HepG2 (cell line): ENCODE results near the gene HDDC3. TPM values are rescaled to one million over a fixed set of nuclear protein-coding genes. Genes with fewer than 3 reads are reported as not detected.
A peak's percentile ranks its signal among the peaks of the same experiment; 100 is the strongest.

Source experiments
- E2F5 ChIP-seq: sonication (generic); formaldehyde crosslinking; conservative IDR thresholded peaks from 2 replicates; pipeline ENCODE4 v1.4.0; 2020; ENCODE audit warnings: missing genetic modification reagents
- ERF ChIP-seq: IDR thresholded peaks from 2 replicates; pipeline ENCODE4 v1.6.1; 2018; ENCODE audit warnings: missing biosample characterization, missing genetic modification reagents
- ESRRA ChIP-seq: sonication (generic); formaldehyde crosslinking; IDR thresholded peaks from 2 replicates; pipeline ENCODE4 v1.5.1; 2020; ENCODE audit warnings: mild to moderate bottlenecking, low read depth, missing genetic modification reagents
- FOXJ3 ChIP-seq: sonication (generic); formaldehyde crosslinking; IDR thresholded peaks from 2 replicates; pipeline ENCODE4 v1.4.0; 2020; ENCODE audit warnings: missing genetic modification reagents, mild to moderate bottlenecking, borderline replicate concordance
- KMT2B ChIP-seq: IDR thresholded peaks from 2 replicates; pipeline ENCODE4 v1.6.1; 2016; ENCODE audit warnings: missing genetic modification reagents, missing compliant biosample characterization
- NBN ChIP-seq: fragments of 450-650 bp; conservative IDR thresholded peaks from 2 replicates; pipeline ENCODE4 v1.6.1; 2017
- RXRB ChIP-seq: IDR thresholded peaks from 2 replicates; pipeline ENCODE4 v1.6.1; 2016; ENCODE audit warnings: borderline replicate concordance, missing genetic modification reagents, missing compliant biosample characterization
- SNAPC2 ChIP-seq: sonication (generic); formaldehyde crosslinking; IDR thresholded peaks from 2 replicates; pipeline ENCODE4 v1.8.1; 2022; ENCODE audit warnings: mild to moderate bottlenecking, missing genetic modification reagents
- STAT5B ChIP-seq: sonication (generic); formaldehyde crosslinking; IDR thresholded peaks from 2 replicates; pipeline ENCODE4 v1.4.0; 2020; ENCODE audit warnings: missing genetic modification reagents
- ZBTB1 ChIP-seq: sonication (generic); formaldehyde crosslinking; IDR thresholded peaks from 2 replicates; pipeline ENCODE4 v1.4.0; 2020; ENCODE audit warnings: missing genetic modification reagents, borderline replicate concordance
- ZNF142 ChIP-seq: sonication (generic); formaldehyde crosslinking; IDR thresholded peaks from 2 replicates; pipeline ENCODE4 v1.4.0; 2020; ENCODE audit warnings: missing genetic modification reagents
- ZNF333 ChIP-seq: sonication (generic); formaldehyde crosslinking; IDR thresholded peaks from 2 replicates; pipeline ENCODE4 v1.4.0; 2020; ENCODE audit warnings: mild to moderate bottlenecking, missing genetic modification reagents, borderline replicate concordance
- ZNF883 ChIP-seq: sonication (generic); formaldehyde crosslinking; IDR thresholded peaks from 2 replicates; pipeline ENCODE4 v1.5.1; 2020; ENCODE audit warnings: mild to moderate bottlenecking, missing genetic modification reagents; ENCODE audit errors: not compliant biosample characterization
- polyA plus RNA-seq, 8 experiments: library from polyadenylated mRNA; depleted of rRNA in 3 of 8; stranded (reverse) in 7 of 8; unstranded in 1 of 8; fragments of >200 nt; fragmentation: Illumina TruSeq in 4 of 8; extraction: Trizol in 4 of 8; gene quantifications; 2 replicates each; pipeline versions ENCODE4 v1.2.1 to v1.2.3, GENCODE V29; 2011 to 2016; ENCODE audit warnings: low read depth in 4 of 8, missing spikeins in 1 of 8, mixed read lengths in 1 of 8; ENCODE audit not compliant: insufficient read depth in 1 of 8
- total RNA-seq, 5 experiments: library from RNA; depleted of rRNA; stranded (reverse); fragments of >200 nt; fragmentation: Illumina TruSeq; extraction: Trizol; gene quantifications; 2 replicates each; pipeline ENCODE4 v1.2.3, GENCODE V29; 2016; ENCODE audit warnings: low read depth in 1 of 5
- TF ChIP-seq, protein P1 (sequence below): sonication (generic); formaldehyde crosslinking; IDR thresholded peaks from 2 replicates; pipeline ENCODE4 v1.5.0; 2020; ENCODE audit warnings: mild to moderate bottlenecking, missing genetic modification reagents
- TF ChIP-seq, protein P2 (sequence below): sonication (generic); formaldehyde crosslinking; IDR thresholded peaks from 2 replicates; pipeline ENCODE4 v1.9.0; 2021; ENCODE audit warnings: missing genetic modification reagents, mild to moderate bottlenecking, borderline replicate concordance
- TF ChIP-seq, protein P3 (sequence below): sonication (generic); formaldehyde crosslinking; IDR thresholded peaks from 2 replicates; pipeline ENCODE4 v1.5.0; 2020; ENCODE audit warnings: mild to moderate bottlenecking, missing genetic modification reagents, borderline replicate concordance

HDDC3 gene
- total and polyA plus RNA-seq, 2 of the 13 experiments (the other 11 are each of a cell fraction or from before 2014, with no cell fraction given) = 18.7 to 28.3 TPM

DNA sequence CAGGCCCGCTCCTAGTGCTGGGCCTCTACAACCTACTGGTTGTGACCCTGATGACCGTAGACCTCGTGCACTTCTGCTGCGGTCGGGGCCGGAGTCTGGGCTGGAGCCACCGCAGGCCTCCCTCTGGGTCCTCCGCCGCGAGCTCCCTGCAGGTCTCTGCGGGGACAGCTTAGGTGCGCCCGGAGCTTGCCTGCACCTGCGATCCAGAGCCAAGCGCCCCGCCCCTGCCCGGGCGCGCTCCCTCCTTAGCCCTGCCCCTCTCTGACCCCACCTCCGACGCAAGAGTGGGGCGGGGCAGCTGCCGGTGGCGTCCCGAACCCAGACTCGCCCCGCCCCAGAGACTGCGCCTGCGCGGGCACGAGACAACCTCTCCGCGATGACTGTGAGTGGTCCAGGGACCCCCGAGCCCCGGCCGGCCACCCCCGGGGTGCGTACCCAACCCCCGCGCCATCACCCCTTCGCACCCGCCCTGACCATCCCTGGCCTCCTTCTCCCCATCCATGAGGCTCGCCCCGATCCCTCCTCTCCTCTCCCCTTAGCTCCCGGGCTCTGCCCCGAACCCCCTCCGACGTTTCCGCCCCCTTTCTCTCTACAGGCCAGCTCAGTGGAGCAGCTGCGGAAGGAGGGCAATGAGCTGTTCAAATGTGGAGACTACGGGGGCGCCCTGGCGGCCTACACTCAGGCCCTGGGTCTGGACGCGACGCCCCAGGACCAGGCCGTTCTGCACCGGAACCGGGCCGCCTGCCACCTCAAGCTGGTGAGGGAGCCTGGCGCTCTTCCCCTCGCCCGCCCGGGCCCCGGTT is 2.8 kb upstream of the HDDC3 start, which contains the start of gene UNC45A (continued):
- no peak; the same call in 1 of the 2 replicates for TF ChIP-seq ESRRA (CRISPR knock-in tag)
- no peak for TF ChIP-seq STAT5B (CRISPR knock-in tag)
- TF ChIP-seq ERF = 0 out of 2 replicates have a peak, but pooled peaks have one; percentile 47
- TF ChIP-seq FOXJ3 = no peak
- no peak for TF ChIP-seq ZNF142
- TF ChIP-seq E2F5 (CRISPR knock-in tag) = no peak; the same call in none of the 2 replicates
- TF ChIP-seq RXRB = no peak
- no peak; the same call in 1 of the 2 replicates for TF ChIP-seq KMT2B (CRISPR knock-in tag)
- TF ChIP-seq ZNF333 (CRISPR knock-in tag) = no peak
- TF ChIP-seq, protein P1, sequence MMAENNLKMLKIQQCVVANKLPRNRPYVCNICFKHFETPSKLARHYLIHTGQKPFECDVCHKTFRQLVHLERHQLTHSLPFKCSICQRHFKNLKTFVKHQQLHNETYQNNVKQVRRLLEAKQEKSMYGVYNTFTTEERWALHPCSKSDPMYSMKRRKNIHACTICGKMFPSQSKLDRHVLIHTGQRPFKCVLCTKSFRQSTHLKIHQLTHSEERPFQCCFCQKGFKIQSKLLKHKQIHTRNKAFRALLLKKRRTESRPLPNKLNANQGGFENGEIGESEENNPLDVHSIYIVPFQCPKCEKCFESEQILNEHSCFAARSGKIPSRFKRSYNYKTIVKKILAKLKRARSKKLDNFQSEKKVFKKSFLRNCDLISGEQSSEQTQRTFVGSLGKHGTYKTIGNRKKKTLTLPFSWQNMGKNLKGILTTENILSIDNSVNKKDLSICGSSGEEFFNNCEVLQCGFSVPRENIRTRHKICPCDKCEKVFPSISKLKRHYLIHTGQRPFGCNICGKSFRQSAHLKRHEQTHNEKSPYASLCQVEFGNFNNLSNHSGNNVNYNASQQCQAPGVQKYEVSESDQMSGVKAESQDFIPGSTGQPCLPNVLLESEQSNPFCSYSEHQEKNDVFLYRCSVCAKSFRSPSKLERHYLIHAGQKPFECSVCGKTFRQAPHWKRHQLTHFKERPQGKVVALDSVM (CRISPR knock-in tag) = no peak
- no peak for TF ChIP-seq ZBTB1
- TF ChIP-seq, protein P2, sequence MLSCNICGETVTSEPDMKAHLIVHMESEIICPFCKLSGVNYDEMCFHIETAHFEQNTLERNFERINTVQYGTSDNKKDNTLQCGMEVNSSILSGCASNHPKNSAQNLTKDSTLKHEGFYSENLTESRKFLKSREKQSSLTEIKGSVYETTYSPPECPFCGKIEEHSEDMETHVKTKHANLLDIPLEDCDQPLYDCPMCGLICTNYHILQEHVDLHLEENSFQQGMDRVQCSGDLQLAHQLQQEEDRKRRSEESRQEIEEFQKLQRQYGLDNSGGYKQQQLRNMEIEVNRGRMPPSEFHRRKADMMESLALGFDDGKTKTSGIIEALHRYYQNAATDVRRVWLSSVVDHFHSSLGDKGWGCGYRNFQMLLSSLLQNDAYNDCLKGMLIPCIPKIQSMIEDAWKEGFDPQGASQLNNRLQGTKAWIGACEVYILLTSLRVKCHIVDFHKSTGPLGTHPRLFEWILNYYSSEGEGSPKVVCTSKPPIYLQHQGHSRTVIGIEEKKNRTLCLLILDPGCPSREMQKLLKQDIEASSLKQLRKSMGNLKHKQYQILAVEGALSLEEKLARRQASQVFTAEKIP (CRISPR knock-in tag) = no peak
- no peak for TF ChIP-seq NBN
- no peak for TF ChIP-seq ZNF883 (CRISPR knock-in tag)
- TF ChIP-seq, protein P3, sequence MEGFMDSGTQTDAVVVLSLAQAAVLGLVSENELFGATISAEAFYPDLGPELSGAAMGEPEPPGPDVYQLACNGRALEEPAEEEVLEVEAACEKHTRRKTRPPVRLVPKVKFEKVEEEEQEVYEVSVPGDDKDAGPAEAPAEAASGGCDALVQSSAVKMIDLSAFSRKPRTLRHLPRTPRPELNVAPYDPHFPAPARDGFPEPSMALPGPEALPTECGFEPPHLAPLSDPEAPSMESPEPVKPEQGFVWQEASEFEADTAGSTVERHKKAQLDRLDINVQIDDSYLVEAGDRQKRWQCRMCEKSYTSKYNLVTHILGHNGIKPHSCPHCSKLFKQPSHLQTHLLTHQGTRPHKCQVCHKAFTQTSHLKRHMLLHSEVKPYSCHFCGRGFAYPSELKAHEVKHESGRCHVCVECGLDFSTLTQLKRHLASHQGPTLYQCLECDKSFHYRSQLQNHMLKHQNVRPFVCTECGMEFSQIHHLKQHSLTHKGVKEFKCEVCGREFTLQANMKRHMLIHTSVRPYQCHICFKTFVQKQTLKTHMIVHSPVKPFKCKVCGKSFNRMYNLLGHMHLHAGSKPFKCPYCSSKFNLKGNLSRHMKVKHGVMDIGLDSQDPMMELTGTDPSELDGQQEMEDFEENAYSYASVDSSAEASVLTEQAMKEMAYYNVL (CRISPR knock-in tag) = no peak
- TF ChIP-seq SNAPC2 (CRISPR knock-in tag) = no peak
